ENCODE results near the gene PFDN5.

The PFDN5 gene

DNA sequence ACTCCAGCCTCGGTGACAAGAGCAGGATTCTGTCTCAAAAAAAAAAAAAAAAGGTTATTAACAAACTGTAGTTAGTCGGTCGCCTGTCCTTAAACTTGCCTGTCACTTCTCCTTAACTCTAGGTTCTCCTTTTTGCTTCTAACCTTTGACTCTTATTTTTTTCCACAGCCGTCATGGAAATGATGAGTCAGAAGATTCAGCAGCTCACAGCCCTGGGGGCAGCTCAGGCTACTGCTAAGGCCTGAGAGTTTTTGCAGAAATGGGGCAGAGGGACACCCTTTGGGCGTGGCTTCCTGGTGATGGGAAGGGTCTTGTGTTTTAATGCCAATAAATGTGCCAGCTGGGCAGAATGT lies 3.7 kb downstream of the PFDN5 start:
- H3K27ac ChIP-seq (ENCODE audit: low read length) = no peak overlapping the region
- H3K27me3 ChIP-seq (ENCODE audit: insufficient read depth, low read length, poor library complexity) = no peaks in the 10 kb centered on the region
- H3K9ac ChIP-seq (ENCODE audit: low read depth, low read length) = peak overlapping the region; percentile 69
- no peaks in the 10 kb centered on the region for H3K9me3 ChIP-seq (ENCODE audit: insufficient read depth, low read length, severe bottlenecking)
- H3K4me2 ChIP-seq (ENCODE audit: insufficient read depth, low read length) = peak overlapping the region; percentile 97
- peaks cover 3% of the 10 kb centered on the region; the same call in 1 of the 2 replicates for H4K20me1 ChIP-seq (ENCODE audit: insufficient read depth, low read length)
- DNase-seq = no peak
- TF ChIP-seq, protein P1, sequence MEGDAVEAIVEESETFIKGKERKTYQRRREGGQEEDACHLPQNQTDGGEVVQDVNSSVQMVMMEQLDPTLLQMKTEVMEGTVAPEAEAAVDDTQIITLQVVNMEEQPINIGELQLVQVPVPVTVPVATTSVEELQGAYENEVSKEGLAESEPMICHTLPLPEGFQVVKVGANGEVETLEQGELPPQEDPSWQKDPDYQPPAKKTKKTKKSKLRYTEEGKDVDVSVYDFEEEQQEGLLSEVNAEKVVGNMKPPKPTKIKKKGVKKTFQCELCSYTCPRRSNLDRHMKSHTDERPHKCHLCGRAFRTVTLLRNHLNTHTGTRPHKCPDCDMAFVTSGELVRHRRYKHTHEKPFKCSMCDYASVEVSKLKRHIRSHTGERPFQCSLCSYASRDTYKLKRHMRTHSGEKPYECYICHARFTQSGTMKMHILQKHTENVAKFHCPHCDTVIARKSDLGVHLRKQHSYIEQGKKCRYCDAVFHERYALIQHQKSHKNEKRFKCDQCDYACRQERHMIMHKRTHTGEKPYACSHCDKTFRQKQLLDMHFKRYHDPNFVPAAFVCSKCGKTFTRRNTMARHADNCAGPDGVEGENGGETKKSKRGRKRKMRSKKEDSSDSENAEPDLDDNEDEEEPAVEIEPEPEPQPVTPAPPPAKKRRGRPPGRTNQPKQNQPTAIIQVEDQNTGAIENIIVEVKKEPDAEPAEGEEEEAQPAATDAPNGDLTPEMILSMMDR (IDR thresholded peaks at IDR 0.05; ENCODE audit: borderline replicate concordance, extremely low read depth, low read length, poor library complexity, severe bottlenecking) = no peak
- no peak for TF ChIP-seq EZH2 (IDR thresholded peaks at IDR 0.05; ENCODE audit: borderline replicate concordance, low read depth, low read length, severe bottlenecking)
- peak overlapping the region in 1 of 2 experiments; percentile 74; a peak in 3 of 4 replicates for H3K4me3 ChIP-seq (ENCODE audit: low read depth in 1 of 2, low read length in 2 of 2)
- H3K36me3 ChIP-seq (ENCODE audit: insufficient read depth, low read length) = peaks cover 50% of the 10 kb centered on the region
- H3K79me2 ChIP-seq (ENCODE audit: insufficient read depth, low read length) = peaks cover 61% of the 10 kb centered on the region
- no peak for ATAC-seq (ENCODE audit: insufficient read depth, low read depth)
- peaks cover 81% of the 10 kb centered on the region for H3K4me1 ChIP-seq (ENCODE audit: insufficient read depth, low read length)
- H2AFZ ChIP-seq (ENCODE audit: low read depth, low read length) = no peak overlapping the region; the same call in 1 of the 2 replicates

DNA sequence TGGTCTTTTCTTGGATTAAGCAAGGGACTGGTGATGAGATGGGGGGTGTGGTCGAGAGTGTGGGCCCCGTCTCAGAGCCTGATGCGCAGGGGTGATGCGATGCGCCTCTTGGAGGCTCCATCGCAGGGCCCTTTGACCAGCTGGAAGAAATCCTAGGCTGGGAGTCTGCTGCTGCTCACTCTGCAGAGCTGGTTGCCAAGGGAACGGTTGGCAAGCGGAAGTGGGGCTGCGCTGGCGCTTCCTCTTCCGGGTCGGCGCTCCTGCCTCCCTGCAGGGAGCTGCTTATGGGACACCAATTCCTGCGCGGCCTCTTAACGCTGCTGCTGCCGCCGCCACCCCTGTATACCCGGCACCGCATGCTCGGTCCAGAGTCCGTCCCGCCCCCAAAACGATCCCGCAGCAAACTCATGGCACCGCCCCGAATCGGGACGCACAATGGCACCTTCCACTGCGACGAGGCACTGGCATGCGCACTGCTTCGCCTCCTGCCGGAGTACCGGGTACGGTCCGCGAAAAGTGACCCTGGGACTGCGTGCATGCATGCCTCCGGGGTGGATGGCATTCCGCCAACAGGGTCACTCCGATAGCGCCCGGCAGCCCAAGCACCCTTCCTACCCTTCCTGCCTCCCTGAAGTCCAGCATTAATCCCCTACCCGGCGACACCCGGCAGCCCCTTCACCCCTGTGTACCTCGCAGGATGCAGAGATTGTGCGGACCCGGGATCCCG lies 4.3 kb downstream of the PFDN5 start, which contains the start of gene MYG1:
MYG1 (plus strand) TSS at position 242 of the 727 bp plus-strand sequence; CDS start at position 285, 43 bp downstream.
- peak within 1 kb of the TSS; percentile 67 for H3K27ac ChIP-seq (ENCODE audit: low read length)
- peak within 1 kb of the TSS; percentile 97 for H3K4me2 ChIP-seq (ENCODE audit: insufficient read depth, low read length)
- H3K4me3 ChIP-seq (ENCODE audit: low read depth in 1 of 2, low read length in 2 of 2) = peak within 1 kb of the TSS; percentile 38 to 74
- ATAC-seq (ENCODE audit: insufficient read depth, low read depth) (peak; percentile 83), DNase-seq (peak; percentile 93)
- TF ChIP-seq, protein P1 (IDR thresholded peaks at IDR 0.05; ENCODE audit: borderline replicate concordance, extremely low read depth, low read length, poor library complexity, severe bottlenecking) = peak; percentile 37
- no peak for TF ChIP-seq EZH2 (IDR thresholded peaks at IDR 0.05; ENCODE audit: borderline replicate concordance, low read depth, low read length, severe bottlenecking)
- H3K4me1 ChIP-seq (ENCODE audit: insufficient read depth, low read length) = peaks cover 77% of the 10 kb centered on the region
- peaks cover 50% of the 10 kb centered on the region for H3K36me3 ChIP-seq (ENCODE audit: insufficient read depth, low read length)
- H3K79me2 ChIP-seq (ENCODE audit: insufficient read depth, low read length) = peaks cover 61% of the 10 kb centered on the region
- no peaks in the 10 kb centered on the region for H3K9me3 ChIP-seq (ENCODE audit: insufficient read depth, low read length, severe bottlenecking)
- H4K20me1 ChIP-seq (ENCODE audit: insufficient read depth, low read length) = peaks cover 3% of the 10 kb centered on the region; the same call in 1 of the 2 replicates
- H3K9ac ChIP-seq (ENCODE audit: low read depth, low read length) = peak within 1 kb of the TSS; percentile 69
- no peaks in the 10 kb centered on the region for H3K27me3 ChIP-seq (ENCODE audit: insufficient read depth, low read length, poor library complexity)
- peak within 1 kb of the TSS; percentile 81 for H2AFZ ChIP-seq (ENCODE audit: low read depth, low read length)

DNA sequence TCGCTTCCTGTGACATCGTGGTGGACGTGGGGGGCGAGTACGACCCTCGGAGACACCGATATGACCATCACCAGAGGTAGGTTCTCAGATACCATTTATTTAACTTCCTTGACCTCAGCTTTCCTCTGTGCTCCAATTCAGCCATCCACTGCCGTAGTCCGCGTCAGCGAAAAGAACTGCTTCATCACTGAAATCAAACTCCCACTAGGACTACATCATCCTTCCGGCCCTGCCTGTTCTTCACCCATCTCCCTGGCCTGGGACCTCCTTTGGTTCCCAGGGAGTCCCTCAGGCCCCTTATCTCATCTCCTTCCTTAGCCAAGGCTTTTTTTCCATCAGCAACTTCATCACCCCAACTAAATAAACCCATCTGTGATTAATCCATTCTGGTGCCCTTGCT lies 4.8 kb downstream of the PFDN5 start:
- Histone ChIP-seq H3K27ac (ENCODE audit: low read length) (peak overlapping the region; percentile 67), H4K20me1 (ENCODE audit: insufficient read depth, low read length) (peaks cover 3% of the 10 kb centered on the region; the same call in 1 of the 2 replicates), H3K4me1 (ENCODE audit: insufficient read depth, low read length) (peaks cover 71% of the 10 kb centered on the region), H2AFZ (ENCODE audit: low read depth, low read length) (peak overlapping the region; percentile 81), H3K9ac (ENCODE audit: low read depth, low read length) (peak overlapping the region; percentile 69), H3K4me2 (ENCODE audit: insufficient read depth, low read length) (peak overlapping the region; percentile 97), H3K4me3 (ENCODE audit: low read depth in 1 of 2, low read length in 2 of 2) (peak overlapping the region; percentile 38 to 74; a peak in 3 of 4 replicates), H3K9me3 (ENCODE audit: insufficient read depth, low read length, severe bottlenecking) (no peaks in the 10 kb centered on the region), H3K27me3 (ENCODE audit: insufficient read depth, low read length, poor library complexity) (no peaks in the 10 kb centered on the region), H3K79me2 (ENCODE audit: insufficient read depth, low read length) (peaks cover 61% of the 10 kb centered on the region), H3K36me3 (ENCODE audit: insufficient read depth, low read length) (peaks cover 51% of the 10 kb centered on the region)
- no peak for ATAC-seq (ENCODE audit: insufficient read depth, low read depth)
- no peak for TF ChIP-seq EZH2 (IDR thresholded peaks at IDR 0.05; ENCODE audit: borderline replicate concordance, low read depth, low read length, severe bottlenecking)
- TF ChIP-seq, protein P1 (IDR thresholded peaks at IDR 0.05; ENCODE audit: borderline replicate concordance, extremely low read depth, low read length, poor library complexity, severe bottlenecking) = no peak
- no peak for DNase-seq

All from DND-41 (cell line).